K562 (cell line): ENCODE measurements around the gene EDDM13. TPM values are rescaled to one million over a fixed set of nuclear protein-coding genes. Genes with fewer than 3 reads are reported as not detected.

Experiments used
- ATAC-seq: fragments of 200-7000 bp; cut with Tn5 transposase; 3 replicates; pipeline ENCODE4 v1.9.1; 2020; ENCODE audit warnings: moderate library complexity
- BruUV-seq: library from RNA; stranded (reverse); fragments of 400-500 nt; replicated peaks from 2 replicates; lab custom pipeline; 2021; lab: Mats Ljungman, UMichigan
- CTCF ChIA-PET: fragments of 300-600 bp; formaldehyde crosslinking; extraction: SDS; loops from one replicate; lab custom pipeline; 2021; ENCODE audit warnings: low intra/inter-chr PET ratio; lab: Yijun Ruan, JAX
- POLR2A ChIA-PET: fragments of 300-600, 350-650 bp; sonication (Branson Sonifier 250); formaldehyde crosslinking; extraction: SDS; loops from one replicate; lab custom pipeline; 2021; ENCODE audit warnings: antibody characterized with exemption, inconsistent platforms; lab: Yijun Ruan, JAX
- DNase-seq, 4 experiments: peaks; one replicate each; pipeline versions ENCODE4 v3.0.0 to v3.0.0-alpha.2; 2011 to 2018; ENCODE audit warnings: low spot score in 3 of 4, mixed read lengths in 3 of 4; ENCODE audit errors: extremely low read depth in 1 of 4
- FAIRE-seq: peaks from 2 replicates; lab custom pipeline; 2011; peaks lifted over from hg19 to GRCh38; lab: Jason Lieb, UNC
- H2AFZ ChIP-seq: 2 replicates; pipeline ENCODE4 v1.6.0; 2011; ENCODE audit warnings: low read depth, low read length, control low read depth, inconsistent platforms
- H3K27ac ChIP-seq: fragments of 200-600 bp; 3 replicates; pipeline ENCODE4 v1.8.0; 2011; ENCODE audit warnings: low read depth, mild to moderate bottlenecking, control low read depth, inconsistent platforms, low read length, moderate library complexity, mixed read lengths; ENCODE audit errors: extremely low read depth
- H3K27me3 ChIP-seq, 2 experiments: fragments of 300-600 bp in 1 of 2; 2 replicates in 1 of 2; 3 replicates in 1 of 2; pipeline versions ENCODE4 v1.6.0 to v1.8.0; 2011; ENCODE audit warnings: inconsistent platforms in 2 of 2, low read length in 2 of 2, mild to moderate bottlenecking in 1 of 2, mixed read lengths in 1 of 2, moderate library complexity in 1 of 2; ENCODE audit not compliant: control insufficient read depth in 2 of 2, insufficient read depth in 2 of 2
- H3K36me3 ChIP-seq: fragments of 300-600 bp; 3 replicates; pipeline ENCODE4 v1.8.0; 2011; ENCODE audit warnings: mild to moderate bottlenecking, low read length, inconsistent platforms; ENCODE audit not compliant: control insufficient read depth, insufficient read depth
- H3K4me1 ChIP-seq, 2 experiments: fragments of 200-600 bp in 1 of 2; replicated peaks in 1 of 2; 2 replicates in 1 of 2; 3 replicates in 1 of 2; pipeline versions ENCODE4 v1.5.1 to v1.8.0; 2011; ENCODE audit warnings: inconsistent platforms in 2 of 2, low read length in 2 of 2, mild to moderate bottlenecking in 1 of 2, mixed read lengths in 1 of 2, moderate library complexity in 1 of 2; ENCODE audit not compliant: control insufficient read depth in 2 of 2, insufficient read depth in 2 of 2
- H3K4me2 ChIP-seq: 2 replicates; pipeline ENCODE4 v1.6.1; 2011; ENCODE audit warnings: low read length, control low read depth, inconsistent platforms, mixed read lengths; ENCODE audit not compliant: insufficient read depth
- H3K4me3 ChIP-seq: fragments of 200-600 bp; sonication (generic), shearing (Covaris generic); 2 replicates; pipeline ENCODE4 v1.5.1; 2016; ENCODE audit warnings: control low read depth, inconsistent platforms
- H3K79me2 ChIP-seq: fragments of 200-600 bp; 3 replicates; pipeline ENCODE4 v1.8.0; 2011; ENCODE audit warnings: low read length, inconsistent platforms; ENCODE audit not compliant: control insufficient read depth, insufficient read depth
- H3K9ac ChIP-seq, 2 experiments: 2 replicates each; pipeline versions ENCODE4 v1.6.0 to v1.6.1; 2011; ENCODE audit warnings: low read depth in 2 of 2, low read length in 2 of 2, control low read depth in 1 of 2, inconsistent platforms in 1 of 2, mild to moderate bottlenecking in 1 of 2, mixed read lengths in 1 of 2; ENCODE audit not compliant: insufficient read depth in 1 of 2
- H3K9me1 ChIP-seq: one replicate; pipeline ENCODE4 v1.6.0; 2011; ENCODE audit warnings: inconsistent platforms, mild to moderate bottlenecking, low read length, moderate library complexity; ENCODE audit not compliant: control insufficient read depth, insufficient read depth
- H3K9me3 ChIP-seq: replicated peaks from 2 replicates; pipeline ENCODE4 v1.5.1; 2011; ENCODE audit warnings: low read depth, low read length, inconsistent platforms; ENCODE audit not compliant: control insufficient read depth, insufficient read depth
- H4K20me1 ChIP-seq: replicated peaks from 2 replicates; pipeline ENCODE4 v1.6.1; 2011; ENCODE audit warnings: low read length, inconsistent platforms, mixed read lengths; ENCODE audit not compliant: control insufficient read depth, insufficient read depth
- HSF4 ChIP-seq: fragments of 250-450 bp; sonication (Bioruptor Pico); IDR thresholded peaks from 2 replicates; pipeline ENCODE4 v2.1.2; 2022; ENCODE audit warnings: mild to moderate bottlenecking, moderate library complexity, borderline replicate concordance
- IRF2 ChIP-seq: sonication (generic); formaldehyde crosslinking; IDR thresholded peaks from 2 replicates; pipeline ENCODE4 v1.8.1; 2022; ENCODE audit warnings: mild to moderate bottlenecking, missing genetic modification reagents
- KAT2B ChIP-seq: IDR thresholded peaks from one replicate; pipeline ENCODE4 v1.6.1; 2012; ENCODE audit warnings: low read depth, mild to moderate bottlenecking, control low read depth, inconsistent platforms, low read length, moderate library complexity
- NBN ChIP-seq: fragments of 450-650 bp; IDR thresholded peaks from 2 replicates; pipeline ENCODE4 v1.6.1; 2016; ENCODE audit warnings: low read depth, mild to moderate bottlenecking
- NR4A1 ChIP-seq, 2 experiments: fragments of 250-450 bp in 1 of 2; fragments of 450-650 bp in 1 of 2; sonication (Bioruptor Pico) in 1 of 2; IDR thresholded peaks; 2 replicates each; pipeline versions ENCODE4 v1.4.0 to v1.6.1; 2016 to 2020; ENCODE audit warnings: mild to moderate bottlenecking in 2 of 2, missing compliant biosample characterization in 1 of 2, missing genetic modification characterization in 1 of 2, moderate library complexity in 1 of 2
- RBM34 ChIP-seq: fragments of 200-400 bp; formaldehyde crosslinking; IDR thresholded peaks from 2 replicates; pipeline ENCODE4 v1.6.1; 2018; ENCODE audit warnings: low read length, borderline replicate concordance; ENCODE audit not compliant: insufficient read depth
- SP1 ChIP-seq: sonication (generic); formaldehyde crosslinking; IDR thresholded peaks from 2 replicates; pipeline ENCODE4 v1.8.1; 2022; ENCODE audit warnings: mild to moderate bottlenecking, missing genetic modification reagents
- TRIM24 ChIP-seq, 2 experiments: fragments of 450-650 bp; IDR thresholded peaks; 2 replicates each; pipeline ENCODE4 v1.6.1; 2016
- ZNF217 ChIP-seq: sonication (generic); formaldehyde crosslinking; IDR thresholded peaks from 2 replicates; pipeline ENCODE4 v1.8.0; 2022; ENCODE audit warnings: mild to moderate bottlenecking, missing genetic modification reagents
- WGBS: fragments of 100-300 bp; shearing (Covaris generic); methylation state at CpG from one replicate; pipeline ENCODE4 v1.1.6; 2016; ENCODE audit warnings: low coverage, mixed read lengths; ENCODE audit not compliant: insufficient coverage; ENCODE audit errors: missing lambda C conversion rate; 5-methylcytosine and 5-hydroxymethylcytosine counted together
- in situ Hi-C: fragments of 300-500 bp; cut with MboI; formaldehyde crosslinking; loops from 4 replicates; pipeline ENCODE4 v1.15.0; 2018; ENCODE audit warnings: inconsistent platforms, mixed read lengths
- intact Hi-C: fragments of 100-400 bp; cut with micrococcal nuclease; formaldehyde crosslinking; loops from 2 replicates; pipeline ENCODE4 v1.14.2; 2022
- polyA plus RNA-seq, 8 experiments: library from polyadenylated mRNA; depleted of rRNA in 4 of 8; stranded (reverse) in 5 of 8; unstranded in 3 of 8; fragments of >200 nt; fragmentation: Nextera tagmentation in 2 of 8; fragmentation: Illumina TruSeq in 1 of 8; extraction: Ambion mirVana in 2 of 8; extraction: Trizol in 1 of 8; gene quantifications; 2 replicates each; pipeline versions ENCODE4 v1.2.1 to v1.2.3, GENCODE V29; 2011 to 2014; ENCODE audit warnings: inconsistent platforms in 1 of 8, missing spikeins in 1 of 8
- total RNA-seq, 7 experiments: library from RNA; depleted of rRNA in 6 of 7; stranded (reverse); fragments of >200 nt in 6 of 7; fragmentation: Illumina TruSeq in 2 of 7; extraction: Trizol in 2 of 7; gene quantifications; 2 replicates each; pipeline versions ENCODE4 v1.2.1 to v1.2.3, GENCODE V29; 2011 to 2021; ENCODE audit warnings: low replicate concordance in 1 of 7
- TF ChIP-seq, protein P1 (sequence below): sonication (generic); formaldehyde crosslinking; IDR thresholded peaks from 2 replicates; pipeline ENCODE4 v1.8.0; 2022; ENCODE audit warnings: missing genetic modification reagents, mild to moderate bottlenecking, moderate library complexity, borderline replicate concordance
- TF ChIP-seq, protein P2 (sequence below), 2 experiments: fragments of 200-800 bp in 1 of 2; sonication (Bioruptor generic) in 1 of 2; sonication (generic) in 1 of 2; formaldehyde crosslinking in 1 of 2; IDR thresholded peaks in 1 of 2; conservative IDR thresholded peaks in 1 of 2; 2 replicates each; pipeline versions ENCODE4 v1.5.0 to v1.6.1; 2016 to 2020; ENCODE audit warnings: missing compliant biosample characterization in 1 of 2, missing genetic modification characterization in 1 of 2, missing genetic modification reagents in 1 of 2

Gene EDDM13
- total and polyA plus RNA-seq, 9 of the 15 experiments (the other 6 are each of a cell fraction or from before 2014, with no cell fraction given), result 2.0 to 7.7 (median 4.1) TPM

DNA sequence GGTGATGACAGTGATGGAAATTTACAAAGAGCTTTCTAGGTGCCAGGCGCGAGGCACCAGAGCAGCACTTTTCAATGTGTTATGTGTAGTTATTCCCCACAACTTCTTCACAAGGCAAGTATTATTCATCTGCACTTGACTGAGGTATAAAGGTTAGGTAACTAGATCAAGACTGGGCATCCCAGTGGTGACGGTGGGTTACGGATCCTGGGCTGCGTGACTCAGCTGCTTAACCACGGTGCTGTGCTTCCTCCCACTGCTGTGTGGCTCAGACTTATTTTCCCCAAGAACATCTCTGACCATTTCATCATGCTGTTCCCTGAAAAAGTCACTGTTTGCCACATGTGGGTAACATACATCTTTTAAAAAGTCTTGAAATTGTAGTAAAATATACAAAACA lies 19.3 kb downstream of the EDDM13 start:
- Histone ChIP-seq H4K20me1 (no peaks in the 10 kb centered on the region), H3K79me2 (no peaks in the 10 kb centered on the region), H3K4me3 (no peak overlapping the region), H3K9ac (no peak overlapping the region), H3K27ac (no peak overlapping the region), H3K9me1 (no peaks in the 10 kb centered on the region), H3K9me3 (no peaks in the 10 kb centered on the region), H2AFZ (no peak overlapping the region), H3K4me2 (no peak overlapping the region), H3K27me3 (no peaks in the 10 kb centered on the region), H3K4me1 (no peaks in the 10 kb centered on the region), H3K36me3 (peaks cover 12% of the 10 kb centered on the region; the same call in 1 of the 3 replicates)
- DNase-seq (no peak), FAIRE-seq (no peak), ATAC-seq (no peak)
- WGBS, result 86% methylated on average over 6 of the region's 6 CpGs
- in situ Hi-C loops (no loop called here), intact Hi-C loops (no loop called here)
- ChIA-PET POLR2A (no interaction called here), CTCF (no interaction called here)
- TF ChIP-seq, protein P1, sequence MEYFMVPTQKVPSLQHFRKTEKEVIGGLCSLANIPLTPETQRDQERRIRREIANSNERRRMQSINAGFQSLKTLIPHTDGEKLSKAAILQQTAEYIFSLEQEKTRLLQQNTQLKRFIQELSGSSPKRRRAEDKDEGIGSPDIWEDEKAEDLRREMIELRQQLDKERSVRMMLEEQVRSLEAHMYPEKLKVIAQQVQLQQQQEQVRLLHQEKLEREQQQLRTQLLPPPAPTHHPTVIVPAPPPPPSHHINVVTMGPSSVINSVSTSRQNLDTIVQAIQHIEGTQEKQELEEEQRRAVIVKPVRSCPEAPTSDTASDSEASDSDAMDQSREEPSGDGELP (CRISPR knock-in tag), result no peak
- TF ChIP-seq TRIM24 (IDR thresholded peaks at IDR 0.05), result no peak
- no peak for TF ChIP-seq NBN
- no peak for TF ChIP-seq IRF2 (CRISPR knock-in tag)
- no peak for TF ChIP-seq NR4A1 (CRISPR knock-in tag; IDR thresholded peaks at IDR 0.05)
- TF ChIP-seq NR4A1 (tag; IDR thresholded peaks at IDR 0.05), result no peak
- TF ChIP-seq SP1 (CRISPR knock-in tag), result no peak
- TF ChIP-seq HSF4 (CRISPR knock-in tag), result no peak
- TF ChIP-seq, protein P2, sequence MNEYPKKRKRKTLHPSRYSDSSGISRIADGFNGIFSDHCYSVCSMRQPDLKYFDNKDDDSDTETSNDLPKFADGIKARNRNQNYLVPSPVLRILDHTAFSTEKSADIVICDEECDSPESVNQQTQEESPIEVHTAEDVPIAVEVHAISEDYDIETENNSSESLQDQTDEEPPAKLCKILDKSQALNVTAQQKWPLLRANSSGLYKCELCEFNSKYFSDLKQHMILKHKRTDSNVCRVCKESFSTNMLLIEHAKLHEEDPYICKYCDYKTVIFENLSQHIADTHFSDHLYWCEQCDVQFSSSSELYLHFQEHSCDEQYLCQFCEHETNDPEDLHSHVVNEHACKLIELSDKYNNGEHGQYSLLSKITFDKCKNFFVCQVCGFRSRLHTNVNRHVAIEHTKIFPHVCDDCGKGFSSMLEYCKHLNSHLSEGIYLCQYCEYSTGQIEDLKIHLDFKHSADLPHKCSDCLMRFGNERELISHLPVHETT (CRISPR knock-in tag; conservative IDR thresholded peaks at IDR 0.05 in 1 of 2, IDR thresholded peaks at IDR 0.05 in 1 of 2), result no peak
- no peak for TF ChIP-seq RBM34
- TF ChIP-seq ZNF217 (CRISPR knock-in tag), result no peak
- TF ChIP-seq KAT2B, result no peak
- no TSS peak for BruUV-seq
